Measurements from ENCODE around the gene PRKCE. TPM values are rescaled to one million over a fixed set of nuclear protein-coding genes. Genes with fewer than 3 reads are reported as not detected.

The PRKCE gene
- total and polyA plus RNA-seq, 2 donors (not counting 1 experiment from before 2014, with no cell fraction given) = 23.6 to 271 TPM

GRCh38 chr2:45670646-45671045 lies 19.2 kb downstream of the PRKCE start:
- Histone ChIP-seq H3K27me3 (replicated peaks in 1 of 4; ENCODE audit: control extremely low read depth in 1 of 4, control insufficient read depth in 3 of 4, insufficient read depth in 4 of 4, low read length in 3 of 4) (no peaks in the 10 kb centered on the region), H3K27ac (ENCODE audit: low read length in 2 of 2) (no peak overlapping the region), H4K20me1 (ENCODE audit: control insufficient read depth, insufficient read depth, low read length, poor library complexity, severe bottlenecking) (peaks cover 74% of the 10 kb centered on the region), H3K9ac (ENCODE audit: low read length) (no peak overlapping the region), H2AFZ (ENCODE audit: insufficient read depth, low read depth, low read length, poor library complexity, severe bottlenecking) (no peak overlapping the region), H3K9me3 (ENCODE audit: control extremely low read depth in 1 of 3, control insufficient read depth in 2 of 3, insufficient read depth in 1 of 3, low read length in 2 of 3) (no peaks in the 10 kb centered on the region), H3K4me3 (ENCODE audit: control extremely low read depth in 1 of 5, extremely low read depth in 1 of 5, insufficient read depth in 1 of 5, low read depth in 2 of 5, low read length in 4 of 5) (no peak overlapping the region), H3K36me3 (replicated peaks in 1 of 2; ENCODE audit: control extremely low read depth in 1 of 2, control insufficient read depth in 1 of 2, extremely low read depth in 1 of 2, insufficient read depth in 2 of 2, low read length in 1 of 2) (peaks cover 3 to 6% of the 10 kb centered on the region in 2 experiments), H3K79me2 (ENCODE audit: control insufficient read depth, insufficient read depth, low read length) (peaks cover 93% of the 10 kb centered on the region), H3K4me2 (replicated peaks; ENCODE audit: low read depth, low read length, poor library complexity, severe bottlenecking) (no peak overlapping the region), H3K4me1 (ENCODE audit: control insufficient read depth in 2 of 2, insufficient read depth in 2 of 2, low read length in 2 of 2) (peaks cover 14 to 18% of the 10 kb centered on the region in 2 donors)
- no peak for ATAC-seq (ENCODE audit: low read depth)
- Mint-ChIP-seq H3K4me3 (no peak overlapping the region), H3K9me3 (ENCODE audit: insufficient read depth) (no peaks in the 10 kb centered on the region), H3K27me3 (no peaks in the 10 kb centered on the region), H3K27ac (no peak overlapping the region), H3K4me1 (peaks cover 50% of the 10 kb centered on the region)
- DNase-seq = no peak
- intact Hi-C loops (cut with micrococcal nuclease) = no loop called here
- POLR2A ChIA-PET = no interaction called here
- CTCF ChIA-PET = no interaction called here
- TF ChIP-seq CTCF (IDR thresholded peaks at IDR 0.05) = no peak
- TF ChIP-seq EZH2 (IDR thresholded peaks at IDR 0.05; ENCODE audit: borderline replicate concordance, insufficient read depth, low read depth, low read length, poor library complexity, severe bottlenecking) = no peak
- 100% methylated on average over 1 of the region's 4 CpGs for WGBS (ENCODE audit: insufficient coverage)

DNA sequence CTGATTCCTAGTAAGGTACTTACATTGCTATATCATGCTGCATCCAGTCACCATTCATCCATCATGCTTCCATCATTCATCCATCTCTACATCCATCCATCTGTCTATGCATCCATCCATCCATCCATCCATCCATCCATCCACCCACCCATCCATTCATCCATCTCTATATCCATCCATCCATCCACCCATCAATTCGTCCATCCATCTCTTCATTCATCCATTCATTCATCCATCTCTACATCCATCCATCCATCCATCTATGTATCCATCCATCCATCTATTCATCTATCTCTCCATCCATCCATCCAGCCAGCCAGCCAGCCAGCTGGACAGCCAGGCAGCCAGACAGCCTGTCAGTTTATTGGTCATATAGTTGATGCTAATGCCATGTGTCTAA lies 20.7 kb downstream of the PRKCE start:
- ChIA-PET CTCF (no interaction called here), POLR2A (interaction anchor here (0.6 kb wide), 1 partner anchor 58 kb away, joined by 3 read pairs; no protein-coding TSS in a partner anchor)
- H3K36me3 ChIP-seq (replicated peaks in 1 of 2; ENCODE audit: control extremely low read depth in 1 of 2, control insufficient read depth in 1 of 2, extremely low read depth in 1 of 2, insufficient read depth in 2 of 2, low read length in 1 of 2) = peaks cover 3 to 6% of the 10 kb centered on the region in 2 experiments
- H4K20me1 ChIP-seq (ENCODE audit: control insufficient read depth, insufficient read depth, low read length, poor library complexity, severe bottlenecking) = peaks cover 77% of the 10 kb centered on the region
- Mint-ChIP-seq H3K27ac (no peak overlapping the region), H3K27me3 (no peaks in the 10 kb centered on the region), H3K4me1 (peaks cover 54% of the 10 kb centered on the region), H3K9me3 (ENCODE audit: insufficient read depth) (no peaks in the 10 kb centered on the region), H3K4me3 (no peak overlapping the region)
- WGBS (ENCODE audit: insufficient coverage) = 100% methylated on average over 1 of the region's 1 CpG
- TF ChIP-seq CTCF (IDR thresholded peaks at IDR 0.05) (no peak), EZH2 (IDR thresholded peaks at IDR 0.05; ENCODE audit: borderline replicate concordance, insufficient read depth, low read depth, low read length, poor library complexity, severe bottlenecking) (no peak)
- H3K79me2 ChIP-seq (ENCODE audit: control insufficient read depth, insufficient read depth, low read length) = peaks cover 93% of the 10 kb centered on the region
- peaks cover 14 to 18% of the 10 kb centered on the region in 2 donors for H3K4me1 ChIP-seq (ENCODE audit: control insufficient read depth in 2 of 2, insufficient read depth in 2 of 2, low read length in 2 of 2)
- intact Hi-C loops (cut with micrococcal nuclease) = no loop called here
- H3K9ac ChIP-seq (ENCODE audit: low read length) = no peak overlapping the region
- ATAC-seq (ENCODE audit: low read depth) = no peak
- no peaks in the 10 kb centered on the region for H3K27me3 ChIP-seq (replicated peaks in 1 of 4; ENCODE audit: control extremely low read depth in 1 of 4, control insufficient read depth in 3 of 4, insufficient read depth in 4 of 4, low read length in 3 of 4)
- H3K4me3 ChIP-seq (ENCODE audit: control extremely low read depth in 1 of 5, extremely low read depth in 1 of 5, insufficient read depth in 1 of 5, low read depth in 2 of 5, low read length in 4 of 5) = no peak overlapping the region
- no peak overlapping the region for H2AFZ ChIP-seq (ENCODE audit: insufficient read depth, low read depth, low read length, poor library complexity, severe bottlenecking)
- DNase-seq = no peak
- no peaks in the 10 kb centered on the region for H3K9me3 ChIP-seq (ENCODE audit: control extremely low read depth in 1 of 3, control insufficient read depth in 2 of 3, insufficient read depth in 1 of 3, low read length in 2 of 3)
- no peak overlapping the region for H3K4me2 ChIP-seq (replicated peaks; ENCODE audit: low read depth, low read length, poor library complexity, severe bottlenecking)
- H3K27ac ChIP-seq (ENCODE audit: low read length in 2 of 2) = no peak overlapping the region
